Kidney glomerular epithelial cell (primary cell): ENCODE data around the gene CAPN10.

Experiments
- DNase-seq: peaks from one replicate; lab custom pipeline; 2025; lab: John Stamatoyannopoulos, UW

Gene CAPN10

GRCh38 chr2:240563951-240564560 is 22.5 kb upstream of the CAPN10 start:
- DNase-seq: no peak

GRCh38 chr2:240564561-240565332 is 21.8 kb upstream of the CAPN10 start:
- DNase-seq: no peak

GRCh38 chr2:240565333-240566202 is 21.0 kb upstream of the CAPN10 start:
- peak; percentile 22 for DNase-seq

DNA sequence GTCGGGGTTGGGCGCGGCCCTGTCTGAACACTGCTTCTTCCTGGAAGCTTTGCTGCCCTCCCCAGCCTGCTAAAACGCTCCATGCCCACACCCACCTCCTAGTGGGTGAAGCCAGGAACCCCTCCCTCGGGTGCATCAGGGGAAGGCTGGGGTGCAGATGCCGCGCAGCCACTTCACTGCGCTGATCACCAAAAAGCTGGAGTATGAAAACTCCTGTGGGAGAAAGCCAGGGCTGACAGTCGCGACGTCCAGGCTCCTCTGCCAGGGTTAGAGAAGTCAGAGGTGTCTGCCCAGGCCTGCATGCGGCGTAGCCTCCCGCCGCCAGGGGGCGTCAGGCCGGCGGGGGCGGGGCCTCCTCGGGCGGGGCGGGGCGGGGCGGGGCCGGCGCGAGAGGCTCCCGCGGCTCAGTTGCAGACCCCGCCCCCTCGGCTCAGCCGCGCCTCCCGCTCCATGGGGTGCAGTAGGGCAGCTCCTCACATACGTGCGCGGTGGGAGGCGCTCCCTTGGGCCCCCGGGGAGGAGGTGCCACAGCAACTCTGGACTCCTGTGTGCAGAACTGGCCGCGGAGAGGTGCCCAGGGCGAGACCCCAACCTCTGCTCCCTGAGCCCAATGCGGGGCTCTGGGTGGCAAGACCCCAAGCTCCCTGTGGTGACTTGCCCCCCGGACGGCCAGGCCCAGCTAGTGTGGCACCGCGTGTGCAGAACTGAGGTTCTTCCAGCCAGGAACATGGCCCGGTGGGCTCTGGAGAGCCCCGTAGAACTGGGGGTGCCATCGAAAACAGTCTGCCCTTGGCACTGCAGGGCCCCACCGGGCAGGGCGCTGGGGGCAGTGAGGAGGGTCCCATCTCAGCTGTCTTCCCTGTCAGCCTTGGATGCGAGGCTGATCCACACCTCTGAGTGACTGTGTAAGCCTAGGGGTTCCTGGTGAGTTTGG is 20.1 kb upstream of the CAPN10 start:
- DNase-seq: peak; percentile 80

DNA sequence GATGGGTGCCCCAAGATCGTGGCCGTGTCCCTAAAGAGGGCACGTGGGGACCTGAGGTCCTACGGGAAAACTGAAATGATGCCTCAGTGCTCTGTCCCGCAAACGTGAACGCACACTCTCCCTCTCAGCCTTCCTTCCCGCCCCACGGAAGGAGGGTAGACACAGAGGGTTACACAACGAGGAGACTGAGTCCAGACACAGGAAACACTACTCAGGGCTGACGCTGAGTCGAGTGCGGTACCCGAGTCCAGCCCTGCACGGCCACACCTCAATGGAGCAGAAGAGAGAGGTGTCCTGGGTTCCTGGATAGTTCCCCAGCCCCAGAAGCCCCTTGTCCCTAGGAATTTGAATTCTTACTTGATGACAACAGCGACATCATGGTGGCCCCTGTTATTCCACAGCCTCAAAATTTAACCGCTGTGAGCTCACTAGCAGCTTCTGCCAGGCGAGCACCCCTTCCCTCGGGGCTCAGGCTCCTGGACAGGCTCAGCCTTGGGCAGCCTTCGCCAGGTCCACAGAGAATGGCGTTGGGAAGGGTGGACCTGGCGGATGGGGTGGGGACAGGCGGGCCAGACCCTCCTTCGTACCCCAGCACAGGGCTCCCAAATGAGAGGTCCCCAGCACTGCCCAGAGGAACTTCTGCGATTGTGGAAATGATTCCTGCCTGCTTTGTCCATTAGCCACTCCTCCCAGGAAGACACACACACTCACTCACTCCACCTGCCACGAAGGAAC is 19.2 kb upstream of the CAPN10 start:
- no peak for DNase-seq

GRCh38 chr2:240567872-240568677 is 18.5 kb upstream of the CAPN10 start, which contains the start of gene RNPEPL1:
RNPEPL1 (plus strand) TSS chr2:240568484; CDS start chr2:240568587, 103 bp downstream.
- peak; percentile 65 for DNase-seq

DNA sequence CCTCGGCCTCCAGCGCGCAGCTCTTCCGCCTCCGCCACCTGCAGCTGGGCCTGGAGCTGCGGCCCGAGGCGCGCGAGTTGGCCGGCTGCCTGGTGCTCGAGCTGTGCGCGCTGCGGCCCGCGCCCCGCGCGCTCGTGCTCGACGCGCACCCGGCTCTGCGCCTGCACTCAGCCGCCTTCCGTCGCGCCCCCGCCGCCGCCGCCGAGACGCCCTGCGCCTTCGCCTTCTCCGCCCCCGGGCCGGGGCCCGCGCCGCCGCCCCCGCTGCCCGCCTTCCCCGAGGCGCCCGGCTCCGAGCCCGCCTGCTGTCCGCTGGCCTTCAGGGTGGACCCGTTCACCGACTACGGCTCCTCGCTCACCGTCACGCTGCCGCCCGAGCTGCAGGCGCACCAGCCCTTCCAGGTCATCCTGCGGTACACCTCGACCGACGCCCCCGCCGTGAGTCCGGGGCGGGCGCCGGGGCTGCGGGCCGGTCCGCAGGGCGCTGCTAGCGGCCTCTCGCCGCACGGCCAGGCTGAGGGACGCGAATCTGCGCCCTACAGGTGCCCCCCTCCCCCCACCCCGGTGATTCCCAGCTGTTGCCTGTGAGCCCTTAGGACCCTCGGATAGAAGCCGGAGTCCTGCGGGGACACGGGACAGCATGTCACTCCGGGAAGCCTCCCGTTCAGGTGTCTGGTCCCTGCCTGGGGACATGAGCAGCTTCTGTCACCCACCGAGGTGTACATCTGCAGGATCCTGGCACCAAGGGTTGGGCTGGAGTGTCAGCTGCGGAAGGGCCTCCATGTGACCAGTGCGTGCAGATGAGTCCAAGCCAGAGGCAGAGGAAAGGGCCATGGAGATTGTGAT is 17.6 kb upstream of the CAPN10 start:
- peak; percentile 12 for DNase-seq

DNA sequence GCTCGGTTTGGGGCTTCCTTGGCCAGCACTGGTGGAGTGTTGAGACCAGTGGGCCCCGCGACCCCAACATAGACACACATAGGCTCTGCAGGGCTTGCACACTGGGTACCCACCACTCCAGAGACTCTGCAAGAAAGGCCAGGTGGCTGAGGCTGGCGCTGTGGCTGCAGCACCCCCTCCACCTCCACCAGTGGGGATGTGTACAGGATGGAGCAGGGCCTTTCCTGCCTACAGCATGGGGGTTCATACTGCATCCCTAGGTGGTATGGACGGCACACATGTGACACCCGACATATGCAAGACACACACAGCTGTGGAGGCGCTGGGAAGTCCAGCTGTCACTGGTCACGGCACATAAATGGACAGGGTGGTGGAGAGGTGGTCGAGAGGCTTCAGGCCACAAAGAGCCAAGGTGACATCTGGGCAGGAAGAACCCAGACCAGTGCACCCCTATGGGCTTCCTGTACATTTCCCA is 17.0 kb upstream of the CAPN10 start:
- no peak for DNase-seq

DNA sequence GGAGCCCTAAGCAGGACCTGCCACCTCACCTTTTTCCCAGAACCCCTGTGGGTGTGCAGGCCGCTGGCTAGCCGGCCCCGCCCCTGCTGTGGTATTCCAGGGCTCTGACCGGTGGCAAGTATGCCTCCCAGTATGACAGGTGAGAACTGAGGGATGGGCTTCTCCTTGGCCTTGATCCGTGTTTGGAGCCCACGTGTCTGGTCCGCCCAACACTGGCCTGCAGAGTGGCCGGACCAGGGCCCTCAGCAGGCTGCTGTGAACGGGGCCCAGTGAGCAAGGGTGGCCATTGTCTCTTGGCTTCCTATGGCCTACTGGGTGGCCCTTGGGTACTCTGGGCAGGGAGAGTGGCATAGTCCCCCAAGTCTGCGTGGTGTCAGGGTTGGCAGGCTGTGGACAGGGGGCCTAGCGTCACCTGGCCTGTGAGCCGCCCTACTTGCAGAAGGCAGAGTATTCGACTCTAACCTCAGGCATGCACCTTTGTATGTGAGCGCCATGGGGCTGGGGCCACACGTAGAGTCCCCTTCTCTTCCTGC is 16.5 kb upstream of the CAPN10 start:
- DNase-seq: no peak

DNA sequence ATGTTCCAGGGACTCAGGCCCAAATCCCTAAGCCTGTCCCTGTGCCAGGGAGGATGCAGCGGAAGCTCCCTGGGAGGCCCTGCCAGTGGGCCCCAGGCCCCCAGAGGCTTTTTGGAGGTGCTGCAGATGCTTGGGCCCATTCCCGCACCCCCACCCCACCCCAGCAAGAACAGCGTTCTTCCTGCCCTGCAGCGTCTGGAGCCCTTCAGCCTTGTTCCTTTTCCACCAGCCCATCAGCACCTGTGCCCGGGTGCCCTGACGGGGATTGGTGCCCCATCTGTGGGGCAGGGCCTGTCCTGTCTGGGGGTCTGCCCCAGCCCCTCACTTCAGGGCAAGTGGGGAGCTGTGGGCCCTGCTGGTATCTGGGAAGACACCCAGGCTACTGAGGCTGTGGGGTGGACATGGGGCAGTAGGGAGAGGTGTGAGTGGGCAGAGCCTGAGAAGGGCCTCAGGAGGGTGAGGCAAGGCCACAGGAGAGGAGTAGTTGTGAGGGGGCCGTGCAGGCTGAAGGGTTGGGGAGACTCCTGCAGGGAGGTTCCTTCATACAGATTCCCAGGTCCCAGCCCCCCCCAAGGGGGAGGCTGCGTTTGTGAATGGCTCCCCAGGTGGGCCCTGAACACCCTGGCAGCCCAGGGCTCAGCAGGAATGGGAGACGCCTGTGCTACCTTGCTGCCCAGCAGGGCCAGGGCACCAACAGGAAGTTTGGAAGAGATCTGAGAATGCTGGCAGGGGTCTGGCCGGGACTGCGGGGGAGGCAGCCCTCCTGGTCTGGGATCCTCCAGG is 15.8 kb upstream of the CAPN10 start:
- no peak for DNase-seq

DNA sequence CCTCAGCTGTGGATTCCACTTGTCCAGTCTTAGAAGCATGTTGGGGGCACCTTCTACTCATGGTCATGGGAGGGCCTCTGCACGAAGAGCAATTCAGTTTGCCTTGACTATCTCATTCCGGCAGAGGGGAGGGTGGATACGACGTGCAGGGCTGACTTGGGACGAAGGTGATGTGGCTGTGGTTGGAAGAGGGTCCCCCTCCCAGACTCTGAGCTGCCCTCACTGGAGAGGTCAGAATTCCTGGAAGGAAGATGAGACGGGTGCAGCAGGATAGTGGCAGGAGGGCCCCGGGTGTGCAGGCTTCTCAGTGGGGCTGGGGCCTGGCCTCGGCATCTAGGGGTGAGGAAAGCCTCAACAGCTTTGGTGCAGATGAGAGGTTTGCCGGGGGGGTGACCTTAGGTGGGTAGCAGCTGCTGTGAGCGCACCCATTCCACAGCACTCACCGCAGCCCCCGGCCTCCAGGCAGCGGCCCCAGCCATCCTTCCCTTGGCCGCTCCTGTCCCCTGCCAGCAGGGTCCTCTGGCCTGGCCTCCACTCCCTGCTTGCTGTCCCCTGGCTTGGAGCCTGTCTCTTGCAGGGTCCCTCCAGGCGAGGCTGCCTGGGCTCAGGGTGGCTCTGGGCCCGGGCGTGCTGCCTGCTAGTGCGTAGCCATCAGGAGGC is 15.1 kb upstream of the CAPN10 start:
- DNase-seq: no peak

- no peak for DNase-seq
Observed at GRCh38 chr2:240572141-240573031, 14.1 kb upstream of the CAPN10 start.

DNA sequence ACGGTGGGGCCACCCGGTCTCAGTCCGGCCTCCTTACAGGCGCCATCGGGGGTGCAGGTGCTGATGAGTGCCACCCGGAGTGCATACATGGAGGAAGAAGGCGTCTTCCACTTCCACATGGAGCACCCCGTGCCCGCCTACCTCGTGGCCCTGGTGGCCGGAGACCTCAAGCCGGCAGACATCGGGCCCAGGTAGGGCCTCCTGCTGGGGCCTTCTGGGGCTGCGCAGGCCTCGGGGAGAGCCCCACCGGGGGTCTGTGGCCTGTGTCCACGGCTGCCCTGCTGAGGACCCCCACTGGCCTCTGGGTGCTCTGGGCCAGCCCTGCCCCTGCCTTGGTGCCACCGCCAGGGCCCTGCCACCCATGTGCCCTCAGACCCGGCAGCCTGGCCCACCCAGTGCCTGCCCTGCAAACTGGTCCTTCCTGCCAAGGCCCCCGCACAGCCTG is 13.4 kb upstream of the CAPN10 start:
- no peak for DNase-seq

DNA sequence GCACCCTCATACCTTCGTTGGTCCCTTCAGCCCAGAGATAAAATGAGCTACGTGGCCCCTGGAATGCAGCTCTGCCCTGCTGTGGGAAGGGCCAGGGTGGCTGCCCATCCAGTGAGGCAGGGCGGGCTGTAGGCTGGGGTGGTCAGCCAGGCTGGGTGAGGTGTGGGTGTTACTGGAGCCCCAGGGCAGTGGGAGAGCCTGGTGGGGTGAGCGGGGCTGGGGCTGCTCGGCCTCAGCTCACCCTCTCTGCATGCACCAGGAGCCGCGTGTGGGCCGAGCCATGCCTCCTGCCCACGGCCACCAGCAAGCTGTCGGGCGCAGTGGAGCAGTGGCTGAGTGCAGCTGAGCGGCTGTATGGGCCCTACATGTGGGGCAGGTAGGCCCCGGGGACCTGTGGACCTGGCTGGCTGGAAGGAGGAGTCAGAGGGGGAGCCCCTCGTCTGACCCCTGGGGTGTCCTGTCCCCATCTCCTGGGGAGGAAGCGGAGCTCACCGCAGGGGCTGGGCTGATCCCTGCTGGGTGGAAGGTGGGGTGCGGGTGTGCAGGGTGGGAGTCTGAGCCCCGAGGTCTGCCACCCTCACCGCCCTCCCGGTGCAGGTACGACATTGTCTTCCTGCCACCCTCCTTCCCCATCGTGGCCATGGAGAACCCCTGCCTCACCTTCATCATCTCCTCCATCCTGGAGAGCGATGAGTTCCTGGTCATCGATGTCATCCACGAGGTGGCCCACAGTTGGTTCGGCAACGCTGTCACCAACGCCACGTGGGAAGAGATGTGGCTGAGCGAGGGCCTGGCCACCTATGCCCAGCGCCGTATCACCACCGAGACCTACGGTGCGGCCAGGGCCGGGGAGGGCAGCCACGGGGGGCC is 12.8 kb upstream of the CAPN10 start:
- DNase-seq: no peak
